SK-MEL-5 (cell line): ENCODE measurements around the gene KIF16B. TPM values are rescaled to one million over a fixed set of nuclear protein-coding genes. Genes with fewer than 3 reads are reported as not detected.
"Not testable (repeated sequence)": the region's sequence is repeated elsewhere in the genome, so short reads cannot be mapped to it uniquely, and the experiment has no call there.

Experiments
- DNase-seq: peaks from one replicate; pipeline ENCODE4 v3.0.0-alpha.2; 2016; ENCODE audit warnings: low read depth, low spot score
- in situ Hi-C: cut with HindIII; loops from 2 replicates; pipeline ENCODE4 v1.10.0; 2016; ENCODE audit warnings: low sequenced_read_pairs, high pct_unique_total_duplicates, low pct_unique_long_range_greater_than_20kb
- total RNA-seq: library from RNA; depleted of rRNA; stranded (reverse); fragments of >200 nt; shearing (Covaris generic); gene quantifications from 2 replicates; pipeline ENCODE4 v1.2.3, GENCODE V29; 2014

KIF16B gene
- total RNA-seq, 1 experiment from 2014 or later = 13.4 TPM

- in situ Hi-C loops = no loop called here
- DNase-seq = no peak
Measured at GRCh38 chr20:16537918-16538317, 35.3 kb downstream of the KIF16B start.

DNA sequence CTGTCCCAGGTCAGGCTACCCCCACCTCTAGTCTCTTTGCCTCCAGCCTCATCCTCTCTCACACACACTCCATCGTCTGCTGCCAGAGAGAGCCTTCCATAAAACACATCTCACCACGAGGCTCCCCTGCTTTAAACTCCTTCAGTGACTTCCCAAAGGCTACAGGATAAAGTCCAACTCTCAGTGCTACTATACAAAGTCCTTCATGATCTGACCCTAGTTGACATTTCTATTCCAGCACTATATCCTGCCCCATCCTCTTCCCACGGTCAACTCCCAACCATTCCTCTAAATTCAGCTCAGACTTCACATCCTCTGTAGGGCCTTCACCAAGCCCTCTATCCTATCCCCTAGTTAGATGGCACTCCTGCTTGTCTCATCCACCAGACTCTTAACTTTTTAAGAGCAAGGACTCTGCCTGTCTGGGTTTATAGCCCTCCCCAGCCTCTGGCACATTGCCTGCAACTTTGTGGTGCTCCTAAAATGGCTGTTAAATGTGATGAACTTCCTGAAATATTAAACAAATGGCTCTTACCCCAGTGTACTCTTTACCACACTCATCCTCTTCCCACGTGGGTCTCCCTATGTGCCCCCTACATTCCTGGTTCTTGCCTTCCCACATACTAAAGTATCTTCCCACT is 36.1 kb downstream of the KIF16B start:
- DNase-seq = no peak
- in situ Hi-C loops = no loop called here

GRCh38 chr20:16535277-16535676 is 38.0 kb downstream of the KIF16B start:
- in situ Hi-C loops = no loop called here
- no peak for DNase-seq

DNA sequence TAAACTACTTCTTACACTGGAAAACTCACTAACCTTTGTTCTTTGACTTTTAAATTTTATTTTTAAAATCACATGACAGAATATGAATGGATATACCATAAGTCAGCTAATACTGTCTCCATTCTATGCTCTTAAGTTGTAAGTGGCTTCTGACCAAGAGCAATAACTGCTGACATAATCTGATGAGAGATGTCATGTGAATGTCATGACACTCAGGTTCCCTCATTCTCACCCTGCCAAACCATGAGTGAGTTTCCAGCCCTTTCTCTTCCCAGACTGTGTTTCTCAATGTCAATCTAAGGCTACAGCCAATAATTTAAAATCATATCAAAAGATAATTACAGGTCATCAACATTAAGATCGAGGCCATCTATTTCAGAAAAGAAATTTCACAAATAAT is 39.7 kb downstream of the KIF16B start:
- in situ Hi-C loops = no loop called here
- DNase-seq = peak; percentile 50

DNA sequence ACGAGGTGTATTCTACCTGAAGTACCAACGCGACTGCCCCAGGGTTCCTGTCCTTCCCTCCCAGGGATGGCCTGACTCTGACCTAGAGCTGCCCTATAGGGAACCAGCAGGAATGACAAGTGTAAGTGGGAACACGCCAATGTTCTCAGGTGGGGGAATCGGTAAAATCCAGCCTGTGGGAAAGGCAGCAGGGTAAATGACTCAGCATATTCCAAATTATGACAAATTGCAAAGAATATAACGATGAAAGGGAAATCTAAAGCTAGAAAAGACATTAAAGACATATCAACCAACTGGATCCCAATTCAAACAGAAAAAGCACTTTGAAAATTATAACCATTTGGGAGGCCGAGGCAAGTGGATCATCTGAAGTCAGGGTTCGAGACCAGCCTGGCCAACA is 41.8 kb downstream of the KIF16B start:
- in situ Hi-C loops = no loop called here
- DNase-seq = no peak

GRCh38 chr20:16530201-16530681 is 43.0 kb downstream of the KIF16B start:
- in situ Hi-C loops = no loop called here
- DNase-seq = no peak

DNA sequence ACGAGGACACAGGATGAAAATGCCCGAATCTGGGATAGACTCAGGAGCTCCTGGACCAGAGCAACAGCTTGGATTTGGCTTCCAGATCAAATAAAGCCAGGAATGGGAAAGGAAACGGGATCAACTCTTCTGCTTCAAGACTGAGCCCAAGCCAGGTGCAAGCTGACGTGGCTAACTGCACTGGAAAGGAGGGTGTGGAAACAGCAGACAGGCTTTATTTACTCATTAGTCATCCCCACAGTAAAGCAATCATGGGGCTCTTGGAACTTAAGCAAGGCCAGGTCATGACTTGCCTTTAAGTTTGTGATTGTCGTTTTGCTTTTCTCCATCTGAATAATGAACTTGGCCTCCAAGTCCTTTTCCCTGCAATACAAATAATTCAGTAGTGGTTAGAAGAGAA is 45.2 kb downstream of the KIF16B start:
- in situ Hi-C loops = no loop called here
- DNase-seq = no peak

- DNase-seq = no peak
- in situ Hi-C loops = no loop called here
Measured at GRCh38 chr20:16527438-16527837, 45.8 kb downstream of the KIF16B start.

GRCh38 chr20:16526433-16527380 is 46.5 kb downstream of the KIF16B start:
- no peak for DNase-seq
- in situ Hi-C loops = no loop called here

GRCh38 chr20:16522651-16523050 is 50.6 kb downstream of the KIF16B start:
- in situ Hi-C loops = loop anchor here (25.0 kb wide), 1 partner anchor 240 kb away; no protein-coding TSS in a partner anchor
- not testable (repeated sequence) for DNase-seq

DNA sequence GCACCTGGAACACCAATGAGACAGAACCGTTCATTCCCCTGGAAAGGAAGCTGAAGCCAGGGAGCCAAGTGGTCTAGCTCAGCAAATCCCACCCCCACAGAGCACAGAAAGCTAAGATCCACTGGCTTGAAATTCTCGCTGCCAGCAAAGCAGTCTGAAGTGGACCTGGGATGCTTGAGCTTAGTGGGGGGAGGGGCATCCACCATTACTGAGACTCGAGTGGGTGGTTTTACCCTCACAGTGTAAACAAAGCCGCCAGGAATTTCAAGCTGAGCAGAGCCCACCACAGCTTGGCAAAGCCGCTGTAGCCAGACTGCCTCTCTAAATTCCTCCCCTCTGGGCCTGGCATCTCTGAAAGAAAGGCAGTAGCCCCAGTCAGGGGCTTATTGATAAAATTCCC is 53.1 kb downstream of the KIF16B start:
- in situ Hi-C loops = loop anchor here (25.0 kb wide), 1 partner anchor 242 kb away; no protein-coding TSS in a partner anchor
- DNase-seq = no peak

- in situ Hi-C loops = loop anchor here (25.0 kb wide), 1 partner anchor 243 kb away; no protein-coding TSS in a partner anchor
- not testable (repeated sequence) for DNase-seq
Measured at GRCh38 chr20:16519673-16520072, 53.6 kb downstream of the KIF16B start.

GRCh38 chr20:16518784-16519084 is 54.5 kb downstream of the KIF16B start:
- in situ Hi-C loops = loop anchor here (25.0 kb wide), 1 partner anchor 244 kb away; no protein-coding TSS in a partner anchor
- DNase-seq = no peak

- DNase-seq = peak; percentile 78
- in situ Hi-C loops = loop anchor here (25.0 kb wide), 1 partner anchor 244 kb away; no protein-coding TSS in a partner anchor
Measured at GRCh38 chr20:16517946-16518783, 55.1 kb downstream of the KIF16B start.

DNA sequence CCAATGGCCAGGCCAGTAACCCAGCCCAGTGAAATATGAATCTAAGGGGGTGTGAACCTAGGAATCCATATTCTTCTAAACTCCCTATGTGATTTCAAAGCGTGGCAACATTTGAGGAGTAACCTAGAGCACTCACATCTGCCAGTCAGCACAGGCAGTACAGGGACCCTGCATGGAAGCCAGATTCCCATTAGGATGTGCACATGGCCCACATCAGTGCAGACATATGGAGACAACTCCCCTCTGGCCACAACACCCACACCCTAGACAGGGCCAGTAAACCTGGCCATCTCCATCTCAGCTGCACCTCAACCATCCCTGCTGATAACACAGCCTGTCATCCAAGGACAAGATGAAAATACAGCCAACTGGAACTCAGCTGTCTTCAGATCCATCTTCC is 56.5 kb downstream of the KIF16B start:
- in situ Hi-C loops = loop anchor here (25.0 kb wide), 1 partner anchor 246 kb away; no protein-coding TSS in a partner anchor
- DNase-seq = no peak

DNA sequence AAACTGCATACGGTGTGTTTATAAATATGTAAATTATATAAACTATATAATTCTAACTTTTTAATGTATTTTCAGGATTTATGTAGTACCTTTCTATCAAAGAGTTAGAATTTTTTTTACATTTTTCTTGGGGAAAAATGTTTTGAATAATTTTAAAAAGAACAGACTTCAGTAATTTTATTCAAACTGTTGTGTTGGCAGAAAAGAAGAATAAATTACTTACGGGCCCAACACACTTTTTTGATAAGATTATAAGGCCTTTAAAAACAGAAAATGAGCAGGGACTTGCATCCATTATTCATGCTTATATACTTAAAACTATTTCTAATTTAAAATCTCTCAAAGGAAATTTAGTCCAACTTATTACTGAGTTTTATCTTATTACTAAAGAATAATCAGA is 58.2 kb downstream of the KIF16B start:
- no peak for DNase-seq
- in situ Hi-C loops = loop anchor here (25.0 kb wide), 1 partner anchor 247 kb away; no protein-coding TSS in a partner anchor

GRCh38 chr20:16514140-16514539 is 59.1 kb downstream of the KIF16B start:
- in situ Hi-C loops = loop anchor here (25.0 kb wide), 1 partner anchor 248 kb away; no protein-coding TSS in a partner anchor
- DNase-seq = no peak
